Loucy (cell line): Measurements from ENCODE around the gene SLC6A9.

Experiments used
- H2AFZ ChIP-seq: fragments of 200-600 bp; sonication (generic); 2 replicates; pipeline ENCODE4 v1.6.0; 2016; ENCODE audit warnings: antibody characterized with exemption, mild to moderate bottlenecking, low read length, moderate library complexity
- H3F3A ChIP-seq: fragments of 200-600 bp; 2 replicates; pipeline ENCODE4 v1.6.0; 2016; ENCODE audit warnings: antibody characterized with exemption, low read depth, mild to moderate bottlenecking
- H3K27me3 ChIP-seq: fragments of 200-600 bp; sonication (generic); 2 replicates; pipeline ENCODE4 v1.6.1; 2014; ENCODE audit warnings: low read length, mild to moderate bottlenecking; ENCODE audit not compliant: insufficient read depth, poor library complexity, severe bottlenecking
- H3K36me3 ChIP-seq: fragments of 200-600 bp; sonication (generic); 2 replicates; pipeline ENCODE4 v1.6.1; 2016; ENCODE audit warnings: low read length; ENCODE audit not compliant: insufficient read depth
- H3K4me1 ChIP-seq: fragments of 200-600 bp; sonication (generic); 2 replicates; pipeline ENCODE4 v1.5.1; 2014; ENCODE audit warnings: low read length, mild to moderate bottlenecking; ENCODE audit not compliant: insufficient read depth, poor library complexity, severe bottlenecking
- H3K4me2 ChIP-seq: fragments of 200-600 bp; sonication (generic); 2 replicates; pipeline ENCODE4 v1.6.0; 2014; ENCODE audit warnings: antibody characterized with exemption, low read length, low read depth, mild to moderate bottlenecking; ENCODE audit not compliant: poor library complexity, severe bottlenecking
- H3K4me3 ChIP-seq: fragments of 200-600 bp; sonication (generic); 2 replicates; pipeline ENCODE4 v1.5.1; 2014; ENCODE audit warnings: low read length, mild to moderate bottlenecking, mixed read lengths; ENCODE audit not compliant: poor library complexity, severe bottlenecking
- H3K79me2 ChIP-seq: fragments of 200-600 bp; sonication (generic); 2 replicates; pipeline ENCODE4 v1.6.1; 2014; ENCODE audit warnings: low read length; ENCODE audit not compliant: insufficient read depth
- H3K9ac ChIP-seq: fragments of 200-600 bp; sonication (generic); 2 replicates; pipeline ENCODE4 v1.6.0; 2014; ENCODE audit warnings: mild to moderate bottlenecking, low read depth, low read length, moderate library complexity; ENCODE audit not compliant: poor library complexity, severe bottlenecking
- H3K9me2 ChIP-seq: fragments of 200-600 bp; sonication (generic); replicated peaks from 2 replicates; pipeline ENCODE4 v1.6.1; 2016; ENCODE audit warnings: low read depth, low read length, mixed read lengths
- H3K9me3 ChIP-seq: fragments of 200-600 bp; sonication (generic); 2 replicates; pipeline ENCODE4 v1.6.1; 2014; ENCODE audit warnings: mild to moderate bottlenecking, antibody characterized with exemption, low read length, low read depth; ENCODE audit not compliant: insufficient read depth
- H4K20me1 ChIP-seq: fragments of 200-600 bp; sonication (generic); 2 replicates; pipeline ENCODE4 v1.6.0; 2014; ENCODE audit warnings: antibody characterized with exemption, low read length, mild to moderate bottlenecking; ENCODE audit not compliant: insufficient read depth, poor library complexity, severe bottlenecking
- EZH2phosphoT487 ChIP-seq: fragments of 200-600 bp; IDR thresholded peaks from 2 replicates; pipeline ENCODE4 v1.6.1; 2018; ENCODE audit warnings: antibody characterized with exemption, mild to moderate bottlenecking, moderate library complexity, borderline replicate concordance
- TF ChIP-seq, protein P1 (sequence below): fragments of 200-600 bp; sonication (generic); conservative IDR thresholded peaks from 2 replicates; pipeline ENCODE4 v1.5.1; 2014; ENCODE audit warnings: mild to moderate bottlenecking, antibody characterized with exemption, low read length

SLC6A9 gene

DNA sequence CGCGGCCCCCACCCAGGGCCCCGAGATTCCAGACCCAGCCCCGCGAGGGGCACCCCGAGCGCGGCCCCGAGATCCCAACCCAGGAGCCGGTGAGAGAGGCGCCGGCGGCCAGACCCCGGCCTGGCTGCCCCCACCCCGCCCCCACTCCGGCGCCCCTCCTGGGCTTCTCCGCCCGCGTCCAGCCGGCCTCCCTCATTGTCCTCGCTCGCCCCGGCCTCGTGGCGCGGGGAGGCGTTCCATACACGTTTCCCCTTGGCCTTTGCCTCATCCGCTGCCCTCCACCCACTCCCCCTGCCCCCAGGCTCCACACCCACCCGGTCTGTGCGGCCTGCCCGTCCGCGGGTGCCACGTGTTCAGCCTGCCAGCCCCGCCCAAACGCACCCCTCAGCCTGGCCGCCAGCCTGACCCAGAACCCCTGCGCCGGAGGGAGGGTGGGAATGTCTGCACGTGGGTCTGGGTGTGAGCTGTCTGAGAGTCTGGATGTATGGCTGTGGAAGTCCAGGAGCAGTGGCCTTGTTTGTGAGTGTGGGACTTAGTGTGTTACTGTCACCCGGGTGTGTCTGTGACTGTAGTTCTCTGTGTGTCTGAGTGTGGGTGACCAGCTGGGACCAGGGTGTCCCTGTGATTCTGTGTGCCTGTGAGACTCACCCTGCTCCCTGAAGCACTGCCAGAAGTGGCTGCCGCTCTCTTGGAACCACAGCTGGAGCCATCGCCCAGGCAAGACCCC, 51.6 kb downstream of the SLC6A9 start:
- no peaks in the 10 kb centered on the region for H3F3A ChIP-seq
- H3K27me3 ChIP-seq = no peaks in the 10 kb centered on the region
- peak overlapping the region; percentile 70 for H3K4me2 ChIP-seq
- H3K36me3 ChIP-seq = no peaks in the 10 kb centered on the region
- H3K9me2 ChIP-seq = no peaks in the 10 kb centered on the region
- peaks cover 45% of the 10 kb centered on the region for H3K4me1 ChIP-seq
- H3K9ac ChIP-seq = peak overlapping the region; percentile 81
- peak overlapping the region; percentile 59; the same call in 1 of the 2 replicates for H2AFZ ChIP-seq
- peaks cover 36% of the 10 kb centered on the region for H4K20me1 ChIP-seq
- H3K79me2 ChIP-seq = peaks cover 47% of the 10 kb centered on the region
- H3K9me3 ChIP-seq = no peaks in the 10 kb centered on the region
- no peak for TF ChIP-seq EZH2phosphoT487
- TF ChIP-seq, protein P1, sequence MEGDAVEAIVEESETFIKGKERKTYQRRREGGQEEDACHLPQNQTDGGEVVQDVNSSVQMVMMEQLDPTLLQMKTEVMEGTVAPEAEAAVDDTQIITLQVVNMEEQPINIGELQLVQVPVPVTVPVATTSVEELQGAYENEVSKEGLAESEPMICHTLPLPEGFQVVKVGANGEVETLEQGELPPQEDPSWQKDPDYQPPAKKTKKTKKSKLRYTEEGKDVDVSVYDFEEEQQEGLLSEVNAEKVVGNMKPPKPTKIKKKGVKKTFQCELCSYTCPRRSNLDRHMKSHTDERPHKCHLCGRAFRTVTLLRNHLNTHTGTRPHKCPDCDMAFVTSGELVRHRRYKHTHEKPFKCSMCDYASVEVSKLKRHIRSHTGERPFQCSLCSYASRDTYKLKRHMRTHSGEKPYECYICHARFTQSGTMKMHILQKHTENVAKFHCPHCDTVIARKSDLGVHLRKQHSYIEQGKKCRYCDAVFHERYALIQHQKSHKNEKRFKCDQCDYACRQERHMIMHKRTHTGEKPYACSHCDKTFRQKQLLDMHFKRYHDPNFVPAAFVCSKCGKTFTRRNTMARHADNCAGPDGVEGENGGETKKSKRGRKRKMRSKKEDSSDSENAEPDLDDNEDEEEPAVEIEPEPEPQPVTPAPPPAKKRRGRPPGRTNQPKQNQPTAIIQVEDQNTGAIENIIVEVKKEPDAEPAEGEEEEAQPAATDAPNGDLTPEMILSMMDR = no peak
- peak overlapping the region; percentile 74 for H3K4me3 ChIP-seq

- Histone ChIP-seq H3F3A (no peaks in the 10 kb centered on the region), H3K4me2 (peak overlapping the region; percentile 70), H3K9me3 (no peaks in the 10 kb centered on the region), H3K4me1 (peaks cover 47% of the 10 kb centered on the region), H3K9ac (peak overlapping the region; percentile 81), H3K79me2 (peaks cover 47% of the 10 kb centered on the region), H3K4me3 (peak overlapping the region; percentile 74), H3K27me3 (no peaks in the 10 kb centered on the region), H2AFZ (peak overlapping the region; percentile 59; the same call in 1 of the 2 replicates), H4K20me1 (peaks cover 36% of the 10 kb centered on the region), H3K36me3 (no peaks in the 10 kb centered on the region), H3K9me2 (no peaks in the 10 kb centered on the region)
- no peak for TF ChIP-seq EZH2phosphoT487
- TF ChIP-seq, protein P1 = no peak
Observed at GRCh38 chr1:43979261-43979527, 52.1 kb downstream of the SLC6A9 start.

DNA sequence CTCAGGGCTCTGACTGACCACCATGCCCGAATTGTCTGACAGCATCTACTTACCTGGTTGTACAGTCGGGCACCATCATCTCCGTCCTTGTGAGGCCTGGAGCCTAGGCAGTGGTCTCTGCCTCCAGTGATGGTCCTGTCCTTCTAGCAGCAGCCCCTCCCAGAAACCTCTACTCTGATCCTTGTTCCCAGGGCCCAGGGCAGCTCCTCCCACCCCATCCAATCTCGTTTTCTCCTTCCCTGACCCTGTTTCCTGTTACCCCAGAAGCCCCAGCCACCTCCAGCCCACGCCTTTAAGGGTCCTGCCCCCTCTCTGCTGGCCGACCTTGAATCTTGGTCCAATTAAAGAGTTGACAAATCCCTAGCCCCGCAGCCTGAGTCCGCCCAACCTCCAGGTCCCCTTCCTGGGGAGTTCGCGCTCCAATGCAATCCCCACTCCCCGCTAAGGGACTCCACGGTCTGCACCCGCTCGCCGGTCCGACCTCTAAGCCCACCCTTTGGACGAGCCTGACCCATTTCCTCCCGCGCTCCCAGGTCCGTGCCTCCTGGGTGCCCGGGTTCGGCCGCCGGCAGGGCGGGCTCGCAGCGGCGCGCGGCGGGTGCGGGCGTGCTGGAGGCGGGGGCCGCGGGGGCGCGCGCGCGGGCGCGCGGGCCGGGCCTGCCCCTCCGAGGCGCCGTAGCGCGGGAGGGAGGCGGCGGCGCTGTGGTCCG, 52.6 kb downstream of the SLC6A9 start, which contains the start of gene B4GALT2:
Gene B4GALT2, plus strand, starts transcription at position 660 of the 710 bp plus-strand sequence. CDS start 1,951 bp downstream, outside the sequence.
- TF ChIP-seq EZH2phosphoT487 = no peak
- TF ChIP-seq, protein P1 = no peak
- Histone ChIP-seq H3K36me3 (no peaks in the 10 kb centered on the region), H3F3A (no peaks in the 10 kb centered on the region; the same call in 1 of the 2 replicates), H3K4me1 (peaks cover 51% of the 10 kb centered on the region), H3K4me3 (peak within 1 kb of the TSS; percentile 78), H2AFZ (peak within 1 kb of the TSS; percentile 59; the same call in 1 of the 2 replicates), H3K79me2 (peaks cover 47% of the 10 kb centered on the region), H4K20me1 (peaks cover 36% of the 10 kb centered on the region), H3K9me3 (no peaks in the 10 kb centered on the region), H3K4me2 (peak within 1 kb of the TSS; percentile 93), H3K27me3 (no peaks in the 10 kb centered on the region), H3K9ac (peak within 1 kb of the TSS; percentile 81), H3K9me2 (no peaks in the 10 kb centered on the region)
